Raji (cell line): ENCODE results near the gene ATF5.

Experiments used
- POLR2A ChIP-seq: IDR thresholded peaks from 2 replicates; pipeline ENCODE4 v1.6.1; 2011; ENCODE audit warnings: low read depth, low read length, control low read depth; ENCODE audit not compliant: insufficient read depth

The ATF5 gene, protein sequence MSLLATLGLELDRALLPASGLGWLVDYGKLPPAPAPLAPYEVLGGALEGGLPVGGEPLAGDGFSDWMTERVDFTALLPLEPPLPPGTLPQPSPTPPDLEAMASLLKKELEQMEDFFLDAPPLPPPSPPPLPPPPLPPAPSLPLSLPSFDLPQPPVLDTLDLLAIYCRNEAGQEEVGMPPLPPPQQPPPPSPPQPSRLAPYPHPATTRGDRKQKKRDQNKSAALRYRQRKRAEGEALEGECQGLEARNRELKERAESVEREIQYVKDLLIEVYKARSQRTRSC

DNA sequence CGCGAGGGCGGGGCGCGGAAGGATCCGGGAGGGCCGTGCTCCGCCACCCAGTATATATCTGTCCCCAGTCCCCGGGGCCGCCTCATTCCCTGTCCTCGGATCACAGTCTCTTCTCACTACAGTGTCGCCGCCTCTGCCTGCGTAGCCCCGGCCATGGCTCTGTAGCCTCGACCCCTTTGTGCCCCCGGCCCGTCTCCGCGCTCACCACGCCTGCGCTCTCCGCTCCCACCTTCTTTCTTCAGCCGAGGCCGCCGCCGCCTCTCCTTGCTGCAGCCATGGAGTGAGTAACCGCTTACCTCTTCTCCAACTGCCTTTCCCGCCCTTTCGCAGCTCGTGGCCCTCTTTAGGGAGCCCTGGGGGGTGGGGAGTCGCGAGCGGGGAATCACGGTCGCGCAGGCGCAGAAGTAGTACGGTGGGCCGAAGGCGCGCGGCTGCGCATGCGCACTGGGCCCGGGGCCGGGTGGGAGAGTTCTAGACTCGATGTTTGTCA is at the start of gene ATF5, which contains the start of gene NUP62:
Gene ATF5, plus strand, starts transcription at position 85 of the 490 bp plus-strand sequence. CDS start 1,646 bp downstream, outside the sequence.
Gene NUP62, minus strand, starts transcription at position 384 of the 490 bp plus-strand sequence. CDS start 19,697 bp downstream, outside the sequence.
- TF ChIP-seq POLR2A = no peak

DNA sequence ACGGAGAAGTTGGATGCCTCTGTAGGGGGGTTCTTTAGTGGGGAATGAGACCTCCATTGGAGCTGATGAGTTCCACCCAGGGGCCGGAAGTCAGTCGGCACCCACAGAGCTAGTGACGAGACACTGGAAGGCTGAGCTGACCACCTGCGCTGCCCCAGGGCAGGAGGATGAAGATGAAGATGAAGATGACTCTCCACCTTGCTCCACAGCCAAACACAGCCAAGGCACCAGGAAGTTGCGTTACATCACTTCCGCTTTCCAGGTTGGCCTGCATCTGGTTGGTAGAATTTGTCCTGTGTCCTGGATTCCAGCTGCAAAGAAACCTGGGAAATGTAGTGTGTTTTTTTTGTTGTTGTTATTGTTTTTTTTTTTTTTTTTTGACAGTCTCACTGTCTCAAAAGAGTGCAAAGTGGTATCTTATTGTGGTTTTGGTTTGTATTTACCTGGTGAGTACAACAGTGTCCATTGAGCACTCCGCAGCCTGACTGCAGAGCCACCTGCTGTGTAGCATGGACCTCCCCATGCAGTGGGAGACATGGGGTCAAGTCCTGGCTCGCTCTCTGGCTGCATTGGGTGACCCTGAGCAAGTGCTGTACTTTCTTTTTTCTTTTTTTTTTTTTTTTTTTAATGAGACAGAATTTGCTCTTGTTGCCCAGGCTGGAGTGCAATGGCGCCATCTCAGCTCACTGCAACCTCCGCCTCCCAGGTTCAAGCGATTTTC is 49.6 kb upstream of the ATF5 start:
- TF ChIP-seq POLR2A = no peak

DNA sequence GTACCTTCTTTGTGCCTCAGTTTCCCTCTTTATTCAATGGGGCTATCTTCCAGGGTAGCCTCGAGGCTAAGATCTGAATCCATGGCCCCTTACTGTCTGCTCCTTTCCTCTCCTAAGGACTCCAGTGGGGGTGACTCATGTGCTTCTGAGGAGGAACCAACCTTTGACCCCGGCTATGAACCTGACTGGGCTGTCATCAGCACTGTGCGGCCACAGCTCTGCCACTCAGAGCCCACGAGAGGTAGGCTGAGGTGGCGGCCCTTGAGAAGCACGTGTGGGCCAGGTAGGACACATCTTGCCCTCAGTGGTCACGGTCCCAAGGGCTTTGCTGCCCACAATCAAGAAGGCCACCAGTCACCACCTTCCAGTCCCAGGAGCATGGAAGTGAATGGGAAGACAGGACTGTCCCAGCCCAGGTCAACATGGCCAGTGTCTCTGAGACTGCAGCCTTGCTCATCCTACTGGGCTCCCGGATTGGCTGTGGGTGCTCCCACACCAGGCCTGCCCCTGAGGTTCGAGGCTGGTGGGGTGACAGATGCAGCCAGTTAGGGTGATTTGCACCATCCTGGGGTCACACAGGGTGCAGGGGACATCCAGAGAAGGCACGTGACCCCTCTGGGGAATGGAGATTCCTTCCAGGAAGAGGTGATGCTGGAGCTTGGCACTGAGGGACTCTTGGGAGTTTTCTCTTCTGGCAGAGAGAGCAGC is 48.7 kb upstream of the ATF5 start:
- TF ChIP-seq POLR2A = no peak

DNA sequence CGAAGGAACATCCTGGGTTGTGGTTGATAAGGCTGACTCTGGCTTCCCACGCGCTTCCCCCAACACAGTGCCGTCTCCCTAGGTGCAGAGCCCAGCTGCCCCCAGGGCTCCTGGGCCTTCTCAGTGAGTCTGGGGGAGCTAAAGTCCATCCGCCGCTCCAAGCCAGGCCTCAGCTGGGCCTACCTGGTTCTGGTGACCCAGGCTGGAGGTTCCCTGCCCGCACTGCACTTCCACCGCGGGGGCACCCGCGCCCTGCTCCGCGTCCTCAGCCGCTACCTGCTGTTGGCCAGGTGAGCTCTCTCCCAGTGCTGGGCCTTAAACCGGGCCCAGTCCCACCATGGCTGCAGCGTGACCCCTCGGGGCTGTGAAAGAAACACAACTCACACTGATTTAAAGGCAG is 47.8 kb upstream of the ATF5 start:
- no peak for TF ChIP-seq POLR2A

DNA sequence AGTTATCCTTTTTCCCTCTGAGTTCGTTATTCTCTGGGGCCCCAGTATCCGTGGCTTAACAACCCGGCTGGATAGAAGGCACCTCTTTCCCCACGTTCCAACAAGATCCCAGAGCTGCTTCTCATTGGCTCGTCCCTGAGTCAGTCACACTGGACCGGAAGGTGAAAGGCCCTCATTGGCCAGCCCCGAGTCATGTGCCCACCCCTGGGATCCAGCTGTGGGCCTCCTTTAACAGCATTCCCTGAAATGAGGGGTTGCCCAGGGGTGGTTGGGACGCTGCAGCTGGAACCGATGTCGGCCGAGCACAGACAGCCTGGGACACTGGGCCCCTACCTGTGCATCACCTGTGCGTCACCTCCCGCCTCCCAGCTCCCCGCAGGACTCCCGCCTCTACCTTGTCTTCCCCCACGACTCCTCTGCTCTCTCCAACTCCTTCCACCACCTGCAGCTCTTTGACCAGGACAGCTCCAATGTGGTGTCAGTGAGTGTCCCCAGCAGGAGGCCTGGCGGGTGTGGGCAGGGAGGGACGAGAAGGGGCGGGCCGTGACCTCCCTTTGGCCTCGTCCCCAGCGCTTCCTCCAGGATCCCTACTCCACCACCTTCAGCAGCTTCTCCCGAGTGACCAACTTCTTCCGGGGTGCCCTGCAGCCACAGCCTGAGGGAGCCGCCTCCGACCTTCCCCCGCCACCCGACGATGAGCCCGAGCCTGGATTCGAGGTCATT is 47.2 kb upstream of the ATF5 start:
- TF ChIP-seq POLR2A = no peak

DNA sequence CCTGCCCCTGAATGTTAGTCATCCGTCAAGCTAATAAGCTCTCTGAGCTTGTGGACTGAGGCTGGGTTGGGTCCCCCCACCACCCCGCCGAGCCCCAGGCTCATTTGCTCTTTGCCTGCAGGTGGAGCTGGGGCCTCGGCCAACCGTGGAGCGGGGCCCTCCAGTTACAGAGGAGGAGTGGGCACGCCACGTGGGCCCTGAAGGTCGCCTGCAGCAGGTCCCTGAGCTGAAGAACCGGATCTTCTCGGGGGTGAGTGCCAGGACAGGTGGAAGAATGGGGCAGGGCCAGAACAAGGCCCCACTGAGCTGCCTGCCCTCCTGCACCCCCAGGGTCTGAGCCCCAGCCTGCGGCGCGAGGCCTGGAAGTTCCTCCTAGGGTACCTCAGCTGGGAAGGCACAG is 46.4 kb upstream of the ATF5 start:
- TF ChIP-seq POLR2A = no peak

DNA sequence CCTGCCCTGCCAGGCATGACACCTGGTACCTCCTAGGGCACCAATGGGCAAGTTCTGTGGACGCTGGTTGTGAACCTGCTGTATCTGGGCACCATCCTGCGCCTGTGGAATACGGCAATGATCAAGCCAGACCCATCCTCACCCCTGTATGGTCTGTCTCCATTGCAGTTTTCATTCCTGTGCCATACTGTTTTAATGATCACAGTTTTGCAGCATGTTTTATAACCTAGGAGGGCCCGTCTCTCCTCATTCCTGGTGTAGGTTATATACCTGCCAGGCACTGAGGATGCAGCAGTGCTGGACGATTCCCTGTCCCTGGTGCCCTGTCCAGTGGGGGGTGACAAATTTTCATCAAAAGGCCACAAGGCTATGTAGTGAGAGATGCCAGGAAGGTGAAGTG is 45.9 kb upstream of the ATF5 start:
- TF ChIP-seq POLR2A = no peak

DNA sequence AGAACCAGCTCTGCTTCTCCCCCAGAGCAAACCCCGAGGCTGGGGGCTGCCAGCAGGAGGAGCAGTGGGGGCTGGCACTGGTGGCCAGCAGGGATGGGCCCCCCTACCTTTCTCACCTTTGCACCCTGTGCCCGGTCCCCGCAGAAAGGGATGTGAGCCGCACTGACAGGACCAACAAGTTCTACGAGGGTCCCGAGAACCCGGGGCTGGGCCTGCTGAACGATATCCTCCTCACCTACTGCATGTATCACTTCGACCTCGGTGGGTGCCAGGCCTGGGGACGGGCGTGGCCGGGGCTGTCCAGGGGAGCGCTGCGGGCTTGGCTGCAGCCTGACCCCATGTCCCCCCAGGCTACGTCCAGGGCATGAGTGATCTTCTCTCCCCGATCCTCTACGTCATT is 44.9 kb upstream of the ATF5 start:
- TF ChIP-seq POLR2A = no peak

DNA sequence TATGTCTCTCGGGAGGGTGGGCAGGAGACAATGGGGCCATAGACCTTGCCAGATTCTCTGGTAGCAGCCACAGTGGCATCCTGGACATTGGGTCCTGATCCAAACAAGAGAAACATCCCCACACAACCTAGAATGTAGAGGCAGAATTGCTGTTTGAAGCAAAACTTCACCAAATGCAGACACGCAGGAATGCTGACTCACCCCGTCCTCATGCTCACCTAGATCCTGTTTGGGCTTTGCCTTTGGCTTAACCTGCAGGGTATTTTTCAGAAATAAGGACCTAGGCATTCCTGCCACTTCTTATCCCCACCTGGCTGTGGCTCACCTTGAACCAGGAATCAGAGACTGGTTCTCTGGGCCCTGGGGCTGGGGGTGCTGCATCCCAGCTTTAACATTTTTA is 44.2 kb upstream of the ATF5 start:
- no peak for TF ChIP-seq POLR2A

DNA sequence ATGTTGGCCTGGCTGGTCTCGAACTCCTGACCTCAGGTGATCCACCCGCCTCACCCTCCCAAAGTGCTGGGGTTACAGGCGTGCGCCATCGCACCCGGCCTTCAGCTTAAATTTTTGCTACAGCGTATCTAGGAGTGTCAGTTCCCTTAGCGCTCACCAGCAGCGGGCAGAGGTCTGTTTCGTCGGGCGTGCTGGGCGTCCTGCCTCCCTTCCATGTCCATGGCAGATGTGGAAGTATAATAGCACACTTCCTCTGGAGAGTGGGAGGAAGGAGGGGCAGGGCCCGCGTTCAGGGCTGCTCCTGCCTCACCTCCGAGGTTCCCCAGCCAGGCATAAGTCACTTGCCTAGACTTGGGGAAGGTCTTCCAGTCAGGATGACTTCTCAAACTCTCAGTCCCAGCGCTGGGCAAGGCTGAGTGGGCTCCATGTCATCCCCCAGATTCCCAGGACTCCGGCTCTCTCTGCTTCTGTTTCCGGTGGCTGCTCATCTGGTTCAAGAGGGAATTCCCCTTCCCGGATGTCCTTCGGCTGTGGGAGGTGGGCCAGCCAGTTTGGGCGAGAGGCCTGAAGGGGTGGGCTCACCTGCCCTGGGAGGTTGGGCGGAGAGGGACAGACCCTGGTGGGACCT is 41.9 kb upstream of the ATF5 start:
- TF ChIP-seq POLR2A = no peak

DNA sequence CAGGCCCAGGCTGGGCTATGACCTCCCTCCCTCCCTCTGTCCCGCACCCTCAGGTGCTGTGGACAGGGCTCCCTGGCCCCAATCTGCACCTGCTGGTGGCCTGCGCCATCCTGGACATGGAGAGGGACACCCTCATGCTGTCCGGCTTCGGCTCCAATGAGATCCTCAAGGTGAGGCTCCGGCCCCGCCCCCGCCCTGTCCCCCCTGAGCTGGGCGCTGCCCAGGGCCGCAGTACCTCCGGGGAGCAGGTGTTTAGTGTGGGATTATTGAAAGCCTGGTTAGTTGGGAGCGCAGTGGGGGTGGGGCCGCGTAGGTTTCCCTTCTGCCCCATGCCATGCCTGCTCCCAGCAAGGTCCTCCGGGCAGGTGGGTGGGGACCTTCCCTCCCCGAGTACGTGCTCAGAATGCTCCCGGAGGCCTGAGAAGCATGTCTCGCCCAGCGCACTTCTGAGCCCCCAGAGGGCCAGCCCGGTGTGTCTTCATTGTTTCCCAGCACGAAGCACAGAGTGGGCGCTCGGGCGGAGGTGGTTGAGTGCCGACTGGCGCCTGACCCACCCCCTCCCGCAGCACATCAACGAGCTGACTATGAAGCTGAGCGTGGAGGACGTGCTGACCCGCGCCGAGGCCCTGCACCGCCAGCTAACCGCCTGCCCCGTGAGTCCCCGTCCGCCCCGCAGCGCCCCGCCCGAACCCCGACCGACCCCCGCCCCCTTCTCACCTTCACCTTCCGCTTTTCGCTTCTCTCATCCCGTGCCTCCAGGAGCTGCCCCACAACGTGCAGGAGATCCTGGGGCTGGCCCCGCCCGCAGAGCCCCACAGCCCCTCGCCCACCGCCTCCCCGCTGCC is 41.1 kb upstream of the ATF5 start:
- TF ChIP-seq POLR2A = no peak

DNA sequence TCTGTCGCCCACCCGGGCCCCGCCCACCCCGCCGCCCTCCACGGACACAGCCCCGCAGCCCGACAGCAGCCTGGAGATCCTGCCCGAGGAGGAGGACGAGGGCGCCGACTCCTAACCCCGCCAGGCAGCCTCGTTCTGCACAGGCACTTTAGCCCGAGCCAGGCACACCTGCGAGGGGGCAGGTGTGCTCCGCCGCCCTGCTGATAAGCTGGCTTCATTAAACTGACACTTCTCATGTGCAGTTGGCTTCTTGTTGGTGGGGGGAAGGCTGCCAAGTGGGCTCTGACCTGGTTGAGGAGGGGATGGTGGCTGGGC is 40.5 kb upstream of the ATF5 start:
- TF ChIP-seq POLR2A = no peak

DNA sequence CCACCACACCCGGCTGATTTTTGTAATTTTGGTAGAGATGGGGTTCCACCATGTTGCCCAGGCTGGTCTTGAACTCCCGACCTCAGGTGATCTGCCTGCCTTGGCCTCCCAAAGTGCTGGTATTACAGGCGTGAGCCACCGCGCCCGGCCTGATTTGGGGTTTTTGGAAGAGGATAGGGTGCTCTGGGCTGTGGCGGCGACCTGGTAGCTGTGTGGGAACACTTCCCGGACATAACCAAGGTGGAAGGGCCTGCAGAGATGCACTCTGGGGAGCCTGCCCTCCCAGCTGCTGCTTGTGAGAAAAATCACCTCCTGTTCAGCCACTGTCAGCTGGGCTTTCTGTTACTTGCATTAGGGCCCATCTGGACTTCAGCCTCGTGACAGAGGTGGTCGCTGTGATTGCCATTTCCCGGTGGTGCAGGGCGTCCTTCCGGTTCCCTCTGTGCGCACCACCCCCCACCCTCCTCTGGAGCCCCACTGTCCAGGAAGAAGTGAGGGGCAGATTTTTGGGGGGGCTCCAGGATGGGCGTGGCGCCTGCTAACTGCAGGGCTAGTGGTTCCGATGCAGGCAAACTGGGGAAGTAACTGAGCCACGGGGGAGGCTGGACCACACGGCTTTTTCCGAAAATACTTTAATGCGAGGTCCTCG is 39.8 kb upstream of the ATF5 start:
- TF ChIP-seq POLR2A = no peak
